Uterus (tissue), 2 donors: Measurements from ENCODE around the gene VAMP5.
A peak's percentile ranks its signal among the peaks of the same experiment; 100 is the strongest.

ENCODE experiments used
- POLR2A ChIP-seq, 2 donors: fragments of 450-650 bp; IDR thresholded peaks; one replicate each; pipeline ENCODE4 v1.6.1; 2016; ENCODE audit warnings: antibody characterized with exemption in 2 of 2, mild to moderate bottlenecking in 1 of 2, moderate library complexity in 1 of 2
- TF ChIP-seq, protein P1 (sequence below), 4 experiments: fragments of 200-600 bp in 2 of 4; fragments of 450-650 bp in 2 of 4; sonication (generic) in 2 of 4; IDR thresholded peaks; one replicate each; pipeline ENCODE4 v1.5.1; 2016 to 2019; ENCODE audit warnings: antibody characterized with exemption in 4 of 4, mild to moderate bottlenecking in 2 of 4, moderate library complexity in 1 of 4

DNA sequence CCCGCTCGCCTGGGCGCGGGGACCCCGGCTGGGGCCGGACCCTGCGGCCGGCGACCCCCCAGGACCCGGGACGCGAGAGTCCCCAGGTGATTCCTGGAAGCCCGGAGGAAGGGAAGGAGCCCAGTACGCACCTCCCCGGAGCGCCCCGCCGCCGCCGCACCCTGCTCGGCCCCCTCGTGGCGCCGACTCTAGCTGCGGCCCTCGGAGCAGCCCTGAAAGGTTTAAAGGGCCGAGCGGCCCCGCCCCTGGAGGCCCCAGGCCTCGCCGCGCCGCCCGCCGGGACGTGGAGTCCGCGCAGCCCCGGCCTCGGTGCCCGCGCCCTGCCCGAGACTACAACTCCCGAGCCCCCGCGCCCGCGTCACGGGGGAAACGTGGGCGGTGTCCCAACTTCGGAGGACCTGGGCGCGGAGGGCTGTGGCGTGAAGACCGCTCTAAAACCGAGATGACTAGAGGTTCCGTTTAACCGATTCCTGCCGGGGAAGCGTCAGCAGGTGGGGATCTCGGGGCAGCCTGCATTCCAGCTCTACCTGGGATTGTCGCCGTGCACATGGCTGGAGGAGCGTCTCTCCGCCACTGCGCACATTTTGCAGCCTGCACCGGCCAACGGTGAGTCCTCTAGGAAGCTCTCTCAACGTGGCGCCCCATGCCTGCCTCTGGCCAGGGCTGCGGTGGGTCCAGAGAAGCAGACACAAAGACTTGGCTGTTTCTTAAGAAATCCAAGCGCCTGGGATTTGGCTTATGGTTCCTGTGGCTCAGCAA is 18.4 kb downstream of the VAMP5 start, which contains the start of gene TMEM150A:
- TF ChIP-seq, protein P1, sequence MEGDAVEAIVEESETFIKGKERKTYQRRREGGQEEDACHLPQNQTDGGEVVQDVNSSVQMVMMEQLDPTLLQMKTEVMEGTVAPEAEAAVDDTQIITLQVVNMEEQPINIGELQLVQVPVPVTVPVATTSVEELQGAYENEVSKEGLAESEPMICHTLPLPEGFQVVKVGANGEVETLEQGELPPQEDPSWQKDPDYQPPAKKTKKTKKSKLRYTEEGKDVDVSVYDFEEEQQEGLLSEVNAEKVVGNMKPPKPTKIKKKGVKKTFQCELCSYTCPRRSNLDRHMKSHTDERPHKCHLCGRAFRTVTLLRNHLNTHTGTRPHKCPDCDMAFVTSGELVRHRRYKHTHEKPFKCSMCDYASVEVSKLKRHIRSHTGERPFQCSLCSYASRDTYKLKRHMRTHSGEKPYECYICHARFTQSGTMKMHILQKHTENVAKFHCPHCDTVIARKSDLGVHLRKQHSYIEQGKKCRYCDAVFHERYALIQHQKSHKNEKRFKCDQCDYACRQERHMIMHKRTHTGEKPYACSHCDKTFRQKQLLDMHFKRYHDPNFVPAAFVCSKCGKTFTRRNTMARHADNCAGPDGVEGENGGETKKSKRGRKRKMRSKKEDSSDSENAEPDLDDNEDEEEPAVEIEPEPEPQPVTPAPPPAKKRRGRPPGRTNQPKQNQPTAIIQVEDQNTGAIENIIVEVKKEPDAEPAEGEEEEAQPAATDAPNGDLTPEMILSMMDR (IDR thresholded peaks at IDR 0.05), result peak; percentile 8 to 68 (median 55)
- peak; percentile 89 to 91 for TF ChIP-seq POLR2A (IDR thresholded peaks at IDR 0.05)
